ENCODE measurements around the gene HJURP. TPM values are rescaled to one million over a fixed set of nuclear protein-coding genes. Genes with fewer than 3 reads are reported as not detected.

HJURP gene
- total RNA-seq, 1 donor, result 0.31 TPM

DNA sequence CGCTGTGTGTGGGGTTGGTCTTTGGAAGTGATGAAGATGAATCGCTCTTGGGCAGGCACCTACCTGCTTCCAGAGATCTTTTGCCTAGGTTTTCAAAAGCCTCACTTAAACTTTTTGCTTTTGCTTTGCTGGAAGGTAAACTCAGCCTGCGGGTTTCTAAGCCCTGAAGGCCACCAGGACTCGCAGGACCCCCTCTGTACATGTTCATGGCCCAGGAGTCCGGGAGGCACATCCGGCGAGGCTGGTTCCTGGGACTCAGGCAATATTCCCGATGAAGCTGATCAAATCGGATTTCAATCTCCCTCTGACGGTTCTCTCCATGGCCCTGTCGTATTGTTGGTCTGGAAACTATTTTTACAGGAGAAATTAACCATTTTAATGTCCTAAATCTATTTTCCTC is 13.2 kb downstream of the HJURP start:
- Histone ChIP-seq H3K4me1 (ENCODE audit: insufficient read depth, low read length) (no peaks in the 10 kb centered on the region), H3K27me3 (ENCODE audit: insufficient read depth, low read length) (no peaks in the 10 kb centered on the region), H3K9me3 (ENCODE audit: low read depth, low read length) (no peaks in the 10 kb centered on the region), H3K4me3 (ENCODE audit: low read length) (no peak overlapping the region)

DNA sequence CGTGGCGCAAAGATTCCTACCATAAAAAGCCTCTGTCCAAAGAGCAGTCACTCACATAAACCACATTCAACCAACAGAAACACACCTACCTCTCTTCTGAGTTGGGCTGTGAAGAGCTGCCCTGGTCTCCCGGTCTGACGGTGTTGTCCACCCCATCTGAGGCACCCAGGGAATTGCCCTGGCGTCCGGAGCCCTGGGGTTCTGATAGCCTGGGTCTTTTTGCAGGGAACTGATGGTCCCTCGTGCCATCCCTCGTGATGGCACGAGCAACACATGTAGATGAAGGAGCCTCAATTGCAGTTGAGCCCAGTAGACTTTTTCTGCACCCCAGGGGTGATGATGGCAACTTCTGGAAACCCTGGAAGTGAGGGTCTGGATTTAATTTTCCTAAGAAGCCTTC is 13.8 kb downstream of the HJURP start:
- H3K27me3 ChIP-seq (ENCODE audit: insufficient read depth, low read length), result no peaks in the 10 kb centered on the region
- no peak overlapping the region for H3K4me3 ChIP-seq (ENCODE audit: low read length)
- H3K9me3 ChIP-seq (ENCODE audit: low read depth, low read length), result no peaks in the 10 kb centered on the region
- H3K4me1 ChIP-seq (ENCODE audit: insufficient read depth, low read length), result no peaks in the 10 kb centered on the region

DNA sequence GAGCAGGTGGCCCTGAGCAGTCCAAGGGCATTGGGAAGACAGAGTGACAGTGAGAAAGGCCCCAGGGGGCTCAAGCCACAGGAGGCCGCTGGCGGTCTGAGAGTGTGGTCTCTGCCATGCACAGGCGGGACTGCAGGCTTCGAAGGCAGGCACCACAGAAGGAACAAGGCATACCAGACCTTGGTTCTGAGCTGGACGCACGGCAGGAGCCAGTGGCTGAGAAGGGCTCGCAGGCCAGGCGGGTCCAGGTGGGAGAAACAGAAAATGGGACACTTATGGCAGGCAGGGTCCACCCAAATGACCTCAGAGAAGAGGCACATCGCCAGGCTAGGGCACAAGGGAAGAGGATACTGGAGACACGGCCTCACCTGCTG is 14.9 kb downstream of the HJURP start:
- H3K27me3 ChIP-seq (ENCODE audit: insufficient read depth, low read length), result no peaks in the 10 kb centered on the region
- no peaks in the 10 kb centered on the region for H3K9me3 ChIP-seq (ENCODE audit: low read depth, low read length)
- no peak overlapping the region for H3K4me3 ChIP-seq (ENCODE audit: low read length)
- H3K4me1 ChIP-seq (ENCODE audit: insufficient read depth, low read length), result no peaks in the 10 kb centered on the region

DNA sequence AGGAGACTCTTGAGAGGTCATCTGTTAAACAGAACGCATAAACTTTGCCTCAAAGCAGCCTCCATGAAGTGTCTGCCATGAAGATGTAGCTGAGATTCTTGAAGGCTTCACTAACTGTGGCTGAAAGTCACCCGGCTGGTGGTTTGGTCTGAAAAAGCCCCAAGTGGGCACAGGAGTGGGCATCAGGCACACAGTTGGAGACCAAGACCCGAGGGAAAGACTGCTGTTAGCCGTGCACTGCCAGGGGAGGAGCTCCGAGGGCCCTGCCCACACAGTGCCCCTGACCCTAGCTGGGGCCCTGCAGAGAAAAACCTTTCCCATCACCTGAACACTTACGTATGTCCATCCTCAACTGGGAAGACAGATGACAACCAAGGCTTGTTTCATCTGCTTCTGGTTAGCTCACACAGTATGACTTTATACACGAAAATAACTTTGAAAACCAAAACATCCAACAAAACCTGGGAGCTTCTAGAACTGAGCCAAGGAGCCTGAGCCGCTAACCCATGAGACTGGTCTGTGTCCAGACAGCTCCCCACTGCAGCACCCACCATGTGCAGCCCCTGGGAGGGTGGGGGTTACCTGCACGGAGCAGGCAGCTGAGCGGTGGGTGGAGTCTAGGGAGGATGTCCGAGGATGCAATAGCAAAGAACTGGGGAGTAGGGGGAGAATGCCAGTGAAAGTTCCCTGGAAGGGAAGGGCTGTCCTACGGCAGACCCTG is 15.4 kb downstream of the HJURP start:
- no peaks in the 10 kb centered on the region for H3K9me3 ChIP-seq (ENCODE audit: low read depth, low read length)
- no peaks in the 10 kb centered on the region for H3K27me3 ChIP-seq (ENCODE audit: insufficient read depth, low read length)
- no peaks in the 10 kb centered on the region for H3K4me1 ChIP-seq (ENCODE audit: insufficient read depth, low read length)
- no peak overlapping the region for H3K4me3 ChIP-seq (ENCODE audit: low read length)

DNA sequence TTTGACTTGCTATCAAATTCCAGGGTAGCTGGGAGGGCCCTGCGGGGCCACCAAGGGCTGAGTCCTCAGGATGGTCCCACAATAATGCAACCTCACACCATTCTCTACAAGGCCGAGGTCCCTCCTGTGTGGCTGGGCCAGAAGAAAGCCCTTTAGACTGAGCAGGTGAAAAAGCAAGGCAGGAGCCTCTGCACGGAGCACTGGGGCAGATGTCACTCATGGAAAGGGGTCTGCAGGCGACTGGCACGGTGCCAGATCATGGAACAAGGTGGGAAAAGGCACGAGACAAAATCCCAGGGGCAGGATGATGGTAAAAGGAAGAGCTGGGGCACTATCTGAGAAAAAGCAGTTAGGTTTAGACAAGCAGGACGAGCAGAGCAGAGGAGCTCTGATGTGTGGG is 16.1 kb downstream of the HJURP start:
- Histone ChIP-seq H3K4me1 (ENCODE audit: insufficient read depth, low read length) (no peaks in the 10 kb centered on the region), H3K27me3 (ENCODE audit: insufficient read depth, low read length) (no peaks in the 10 kb centered on the region), H3K4me3 (ENCODE audit: low read length) (no peak overlapping the region), H3K9me3 (ENCODE audit: low read depth, low read length) (no peaks in the 10 kb centered on the region)

DNA sequence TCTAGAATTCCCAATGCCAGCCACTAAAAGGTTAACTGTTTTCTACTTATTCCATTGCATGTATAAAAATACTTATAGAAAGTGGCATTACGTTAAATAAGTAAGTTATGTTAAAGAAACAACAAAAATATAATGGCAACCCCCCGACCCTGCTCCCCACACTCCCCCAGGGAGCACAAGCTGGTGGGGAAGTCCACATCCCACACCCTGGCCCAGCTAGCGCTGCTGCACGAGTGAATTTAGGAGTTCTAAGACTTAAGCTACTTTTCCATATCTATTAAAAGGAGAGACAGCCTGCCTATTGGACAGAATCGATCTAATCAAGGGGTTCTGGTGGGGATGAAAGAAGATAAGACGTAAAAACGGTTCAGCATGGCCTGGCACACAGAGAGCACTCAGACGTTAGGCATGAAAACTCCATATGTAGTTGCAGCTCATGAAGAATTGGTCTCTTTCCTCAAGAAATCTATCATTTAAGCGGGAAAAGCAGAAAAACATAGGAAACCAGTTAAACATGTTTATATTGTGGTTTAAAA is 16.6 kb downstream of the HJURP start:
- Histone ChIP-seq H3K4me3 (ENCODE audit: low read length) (no peak overlapping the region), H3K27me3 (ENCODE audit: insufficient read depth, low read length) (no peaks in the 10 kb centered on the region), H3K9me3 (ENCODE audit: low read depth, low read length) (no peaks in the 10 kb centered on the region), H3K4me1 (ENCODE audit: insufficient read depth, low read length) (no peaks in the 10 kb centered on the region)

DNA sequence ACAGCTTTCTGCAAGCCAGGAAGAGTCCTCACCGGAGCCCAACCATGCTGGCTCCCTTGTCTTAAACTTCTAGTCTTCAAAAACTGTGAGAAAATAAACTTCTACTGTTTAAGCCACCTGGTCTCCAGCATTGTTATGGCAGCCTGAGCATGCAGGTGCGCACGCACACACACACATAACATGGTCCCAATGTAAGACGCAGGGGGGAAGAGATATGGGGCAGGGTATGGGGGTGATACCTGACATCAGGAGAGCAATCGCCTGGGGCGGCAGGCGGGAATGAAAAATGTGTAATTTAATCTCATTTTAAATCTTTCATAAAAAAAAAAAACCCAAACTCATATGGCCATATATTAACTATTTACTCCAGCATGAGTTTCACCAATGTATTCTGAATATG is 18.0 kb downstream of the HJURP start:
- H3K4me3 ChIP-seq (ENCODE audit: low read length), result no peak overlapping the region
- no peaks in the 10 kb centered on the region for H3K4me1 ChIP-seq (ENCODE audit: insufficient read depth, low read length)
- H3K9me3 ChIP-seq (ENCODE audit: low read depth, low read length), result no peaks in the 10 kb centered on the region
- no peaks in the 10 kb centered on the region for H3K27me3 ChIP-seq (ENCODE audit: insufficient read depth, low read length)

DNA sequence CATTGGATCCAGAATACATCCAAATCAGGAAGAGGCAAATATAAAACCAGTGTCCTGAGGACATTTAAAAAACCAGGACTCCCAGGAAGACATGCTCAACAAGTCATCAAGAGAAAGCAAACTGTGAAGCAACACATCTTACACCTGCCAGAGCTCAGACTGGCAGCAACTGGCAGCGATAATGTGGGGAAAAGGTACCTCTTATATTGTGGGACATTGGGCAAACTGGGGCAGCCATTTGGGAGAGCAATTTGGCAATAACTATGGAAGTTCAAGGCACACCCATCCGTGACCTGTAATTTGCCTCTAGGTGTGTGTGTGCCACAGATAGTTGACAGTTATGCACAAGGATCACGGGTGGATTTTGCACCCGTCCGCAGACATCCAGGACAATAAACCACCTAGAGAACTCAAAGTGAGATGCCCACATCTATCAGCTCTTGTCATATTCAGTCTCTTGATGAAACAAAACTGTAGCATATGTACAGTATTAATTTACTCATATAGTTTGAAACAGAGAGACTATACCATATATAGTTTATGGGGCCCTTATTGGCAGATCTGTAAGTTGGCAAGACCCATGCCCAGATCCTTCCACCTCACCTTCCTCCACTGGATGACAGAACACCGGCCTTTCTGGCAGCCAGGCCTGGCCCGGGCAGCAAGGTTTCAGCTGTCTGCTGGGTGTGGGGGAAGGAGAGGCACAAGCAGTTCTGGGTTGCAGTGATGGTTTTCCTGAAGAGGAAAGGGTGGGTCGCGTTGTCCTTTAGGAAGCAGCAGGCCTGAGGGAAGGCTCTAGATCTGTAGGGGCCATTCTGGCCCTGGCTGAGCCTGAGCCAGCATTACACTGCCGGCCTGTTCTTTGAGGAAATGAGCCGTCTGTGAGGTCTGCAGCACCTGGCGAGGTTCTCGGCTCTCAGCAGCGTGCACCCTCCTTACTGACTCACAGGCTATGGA is 18.8 kb downstream of the HJURP start:
- no peaks in the 10 kb centered on the region for H3K4me1 ChIP-seq (ENCODE audit: insufficient read depth, low read length)
- no peak overlapping the region for H3K4me3 ChIP-seq (ENCODE audit: low read length)
- H3K27me3 ChIP-seq (ENCODE audit: insufficient read depth, low read length), result no peaks in the 10 kb centered on the region
- no peaks in the 10 kb centered on the region for H3K9me3 ChIP-seq (ENCODE audit: low read depth, low read length)

DNA sequence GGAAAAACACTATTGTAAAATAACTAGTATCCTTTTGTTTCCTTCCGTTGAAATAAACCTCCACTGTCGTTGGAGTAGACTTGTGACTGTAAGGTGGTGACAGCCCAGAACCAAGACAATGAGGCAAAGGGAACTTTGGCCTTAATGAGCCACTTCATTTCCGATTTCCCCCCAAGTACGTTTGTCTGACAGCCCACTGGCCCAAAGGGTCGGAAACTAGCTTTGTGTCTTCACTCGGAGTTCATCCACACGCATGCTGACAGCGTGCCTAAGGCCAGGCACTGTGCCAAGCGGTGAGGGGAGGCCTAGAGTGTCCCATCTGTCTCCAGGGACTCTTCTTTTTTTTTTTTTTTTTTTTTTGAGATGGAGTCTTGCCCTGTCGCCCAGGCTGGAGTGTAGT is 21.0 kb downstream of the HJURP start:
- H3K4me3 ChIP-seq (ENCODE audit: low read length), result no peak overlapping the region
- no peaks in the 10 kb centered on the region for H3K27me3 ChIP-seq (ENCODE audit: insufficient read depth, low read length)
- no peaks in the 10 kb centered on the region for H3K9me3 ChIP-seq (ENCODE audit: low read depth, low read length)
- H3K4me1 ChIP-seq (ENCODE audit: insufficient read depth, low read length), result no peaks in the 10 kb centered on the region

DNA sequence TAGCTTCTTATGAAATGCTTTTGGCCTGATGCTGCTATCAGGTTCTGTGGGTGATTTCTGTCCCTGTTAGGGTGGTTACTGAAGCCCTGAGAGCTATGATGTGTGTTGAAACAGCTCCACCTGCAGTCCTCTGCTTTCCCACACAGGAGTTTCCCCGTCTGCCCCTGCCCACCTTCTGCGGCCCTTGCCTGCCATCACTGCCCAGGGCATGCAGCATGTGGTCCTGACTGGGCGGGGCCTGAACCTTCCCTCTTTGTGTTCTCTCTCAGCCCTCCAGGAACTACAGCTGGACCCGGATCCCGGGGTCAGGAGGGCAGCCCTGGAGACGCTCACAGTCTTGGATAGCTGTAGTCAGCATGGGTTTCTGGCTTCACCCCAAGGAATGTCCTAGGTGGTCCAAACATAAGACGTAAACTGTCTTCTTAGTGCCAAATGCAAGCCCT is 21.4 kb downstream of the HJURP start:
- no peaks in the 10 kb centered on the region for H3K4me1 ChIP-seq (ENCODE audit: insufficient read depth, low read length)
- no peaks in the 10 kb centered on the region for H3K27me3 ChIP-seq (ENCODE audit: insufficient read depth, low read length)
- no peaks in the 10 kb centered on the region for H3K9me3 ChIP-seq (ENCODE audit: low read depth, low read length)
- H3K4me3 ChIP-seq (ENCODE audit: low read length), result no peak overlapping the region

DNA sequence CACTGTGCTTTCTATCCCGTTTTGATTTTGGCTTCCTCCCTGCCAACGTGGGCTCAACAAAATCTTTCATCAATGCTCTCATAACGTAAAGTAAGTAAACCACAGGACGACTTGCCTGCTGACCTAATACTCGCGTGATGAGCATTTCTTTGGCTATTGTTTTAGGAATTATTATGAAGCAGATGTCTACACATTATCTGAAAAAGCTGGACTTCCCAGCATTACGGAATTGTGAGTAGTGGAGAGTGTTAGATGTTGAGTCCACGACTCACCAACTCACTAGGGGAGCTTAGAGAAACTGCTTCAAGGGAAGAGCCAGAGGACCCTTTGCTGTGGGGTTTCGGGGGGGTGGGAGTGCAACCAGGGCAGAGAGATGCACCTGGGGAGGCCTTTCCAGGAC is 21.9 kb downstream of the HJURP start:
- Histone ChIP-seq H3K9me3 (ENCODE audit: low read depth, low read length) (no peaks in the 10 kb centered on the region), H3K4me3 (ENCODE audit: low read length) (no peak overlapping the region)

DNA sequence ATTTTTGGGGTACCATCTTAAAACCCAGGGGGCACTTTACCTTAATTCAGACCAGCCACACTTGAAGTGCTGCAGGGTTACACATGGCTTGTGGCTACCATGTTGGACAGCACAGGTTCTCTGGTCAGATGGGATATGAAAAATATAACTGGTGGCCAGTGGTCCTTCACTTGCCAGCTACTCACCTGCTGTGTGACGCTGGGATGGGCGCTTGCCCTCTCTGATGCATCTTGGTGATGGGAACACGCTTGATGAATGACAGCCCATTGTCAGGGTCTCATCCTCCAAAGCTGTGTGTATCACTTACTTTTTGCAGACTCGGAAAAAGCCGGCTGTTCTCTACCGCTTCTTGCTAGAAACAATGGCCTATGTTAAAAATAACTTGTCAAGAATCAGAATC is 22.5 kb downstream of the HJURP start:
- Histone ChIP-seq H3K27me3 (ENCODE audit: insufficient read depth, low read length) (no peaks in the 10 kb centered on the region), H3K9me3 (ENCODE audit: low read depth, low read length) (no peaks in the 10 kb centered on the region), H3K4me3 (ENCODE audit: low read length) (no peak overlapping the region), H3K4me1 (ENCODE audit: insufficient read depth, low read length) (no peaks in the 10 kb centered on the region)

More for the DNA sequence above, 21.9 kb downstream of the HJURP start:
- no peaks in the 10 kb centered on the region for H3K4me1 ChIP-seq (ENCODE audit: insufficient read depth, low read length)
- no peaks in the 10 kb centered on the region for H3K27me3 ChIP-seq (ENCODE audit: insufficient read depth, low read length)

DNA sequence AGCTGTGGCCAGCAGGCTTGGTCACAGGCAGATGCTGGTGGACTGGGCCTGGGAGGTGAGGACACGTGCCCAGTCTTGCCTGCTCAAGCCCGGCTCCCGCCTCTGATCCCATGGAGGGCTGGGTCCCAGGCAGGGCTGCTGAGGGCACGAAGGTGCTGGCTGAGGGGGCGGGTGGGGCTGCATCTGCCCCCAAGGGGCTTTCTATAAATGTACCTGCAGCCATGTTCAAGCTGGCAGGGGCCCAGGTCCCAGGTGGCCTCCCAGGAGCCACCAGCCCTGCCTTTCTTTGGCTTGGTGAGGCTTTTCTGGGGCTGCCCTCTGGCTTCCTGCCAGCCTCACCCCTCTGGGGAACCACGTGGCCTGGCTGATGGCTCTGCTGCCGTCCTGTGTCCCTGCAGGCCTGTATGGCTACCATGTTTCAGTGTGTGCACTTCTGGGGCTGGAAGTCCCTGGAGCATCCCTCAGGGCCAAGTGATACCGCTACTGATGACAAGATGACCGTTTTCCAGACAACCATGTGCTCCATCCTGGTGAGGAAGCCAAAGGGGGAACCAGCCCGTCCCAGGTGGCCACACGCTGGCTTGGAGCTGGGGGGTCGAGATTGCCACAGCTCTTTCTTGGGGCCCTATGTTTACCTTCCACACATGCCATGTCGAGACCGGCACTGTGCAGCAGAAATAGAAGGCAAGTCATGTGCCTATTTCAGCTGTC is 23.2 kb downstream of the HJURP start:
- Histone ChIP-seq H3K27me3 (ENCODE audit: insufficient read depth, low read length) (no peaks in the 10 kb centered on the region), H3K4me3 (ENCODE audit: low read length) (no peak overlapping the region), H3K4me1 (ENCODE audit: insufficient read depth, low read length) (no peaks in the 10 kb centered on the region), H3K9me3 (ENCODE audit: low read depth, low read length) (no peaks in the 10 kb centered on the region)

DNA sequence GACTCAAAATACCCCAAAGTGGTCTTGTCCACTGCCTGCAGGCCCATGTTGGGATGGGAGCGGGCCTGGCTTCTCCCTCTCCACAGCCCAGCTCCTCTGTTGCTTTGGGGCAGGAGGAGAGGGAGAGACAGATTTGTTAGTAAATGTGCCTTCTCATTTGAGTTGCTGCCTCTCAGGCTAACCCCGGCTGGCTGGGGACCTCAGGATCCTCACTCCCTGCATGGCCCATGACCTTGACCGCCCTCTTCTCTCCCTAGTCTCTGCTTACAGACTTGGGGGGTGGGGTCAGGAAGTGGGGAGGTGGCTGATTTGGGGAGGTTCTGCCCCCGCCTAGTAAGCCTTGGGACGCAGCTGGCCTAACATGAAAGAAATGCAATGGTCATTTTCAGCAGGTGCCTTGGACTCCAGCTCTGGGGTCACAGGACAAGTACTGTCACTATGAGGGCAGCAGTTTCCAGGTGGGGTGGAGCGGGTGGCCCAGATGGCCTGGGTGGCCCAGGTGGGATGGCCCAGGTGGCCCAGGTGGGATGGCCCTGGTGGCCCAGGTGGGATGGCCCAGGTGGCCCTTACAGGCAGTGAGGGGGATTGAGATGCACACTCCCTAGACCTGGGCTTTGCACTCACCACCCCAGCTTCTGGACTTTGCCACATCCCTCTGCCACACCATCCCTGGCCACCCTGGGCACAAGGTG is 24.1 kb downstream of the HJURP start:
- Histone ChIP-seq H3K9me3 (ENCODE audit: low read depth, low read length) (no peaks in the 10 kb centered on the region), H3K27me3 (ENCODE audit: insufficient read depth, low read length) (no peaks in the 10 kb centered on the region), H3K4me3 (ENCODE audit: low read length) (no peak overlapping the region), H3K4me1 (ENCODE audit: insufficient read depth, low read length) (no peaks in the 10 kb centered on the region)

Data from mononuclear cell (primary cell).